Fibroblast of lung (primary cell): ENCODE data around the gene C6orf118.

Experiments
- CTCF ChIP-seq, 2 donors: IDR thresholded peaks in 1 of 2; conservative IDR thresholded peaks in 1 of 2; 1 replicate in 1 of 2; 2 replicates in 1 of 2; pipeline ENCODE4 v1.5.1; 2011 to 2012; ENCODE audit warnings: low read length in 2 of 2, control low read depth in 1 of 2, inconsistent platforms in 1 of 2, low read depth in 1 of 2, mild to moderate bottlenecking in 1 of 2
- EZH2 ChIP-seq: IDR thresholded peaks from 2 replicates; pipeline ENCODE4 v1.5.1; 2012; ENCODE audit warnings: low read length, control low read depth, mild to moderate bottlenecking; ENCODE audit errors: missing control alignments

GRCh38 chr6:165231177-165231576 is 78.2 kb downstream of the C6orf118 start:
- TF ChIP-seq CTCF (conservative IDR thresholded peaks at IDR 0.05 in 1 of 2, IDR thresholded peaks at IDR 0.05 in 1 of 2; ENCODE audit: low read depth in 1 of 2, low read length in 2 of 2), result no peak
- TF ChIP-seq EZH2, result no peak
